Panc1 (cell line): Measurements from ENCODE around the gene TFAM. TPM values are rescaled to one million over a fixed set of nuclear protein-coding genes. Genes with fewer than 3 reads are reported as not detected.

Experiments used
- ATAC-seq: fragments of 200-7000 bp; cut with Tn5 transposase; 2 replicates; pipeline ENCODE4 v1.9.1; 2020; ENCODE audit warnings: mild to moderate bottlenecking, moderate library complexity
- BruUV-seq: library from RNA; stranded (reverse); fragments of 400-500 nt; replicated peaks from 2 replicates; lab custom pipeline; 2021; lab: Mats Ljungman, UMichigan
- CTCF ChIA-PET: fragments of 300-600 bp; sonication (Branson Sonifier 250); formaldehyde crosslinking; loops from one replicate; lab custom pipeline; 2022; ENCODE audit warnings: antibody characterized with exemption; lab: Charles Lee
- POLR2A ChIA-PET: fragments of 300-600 bp; sonication (Branson Sonifier 250); formaldehyde crosslinking; loops from one replicate; lab custom pipeline; 2022; ENCODE audit warnings: antibody characterized with exemption; lab: Charles Lee
- DNase-seq: peaks from one replicate; pipeline ENCODE4 v3.0.0-alpha.2; 2010; ENCODE audit warnings: low read depth, low spot score
- H3K27ac ChIP-seq: 2 replicates; pipeline ENCODE4 v1.5.1; 2011; ENCODE audit warnings: mild to moderate bottlenecking, low read length, inconsistent platforms
- H3K27me3 ChIP-seq: fragments of 200-500 bp; sonication (Bioruptor generic); 2 replicates; pipeline ENCODE4 v1.6.0; 2014; ENCODE audit warnings: low read length, inconsistent platforms; ENCODE audit not compliant: control insufficient read depth, insufficient read depth
- H3K36me3 ChIP-seq: fragments of 200-500 bp; sonication (Bioruptor generic); 2 replicates; pipeline ENCODE4 v1.5.1; 2014; ENCODE audit warnings: inconsistent platforms, mild to moderate bottlenecking, low read length, moderate library complexity; ENCODE audit not compliant: control insufficient read depth, insufficient read depth
- H3K4me1 ChIP-seq: 2 replicates; pipeline ENCODE4 v1.5.1; 2011; ENCODE audit warnings: inconsistent platforms, mild to moderate bottlenecking, low read length, moderate library complexity; ENCODE audit not compliant: control insufficient read depth, insufficient read depth
- H3K4me3 ChIP-seq, 2 experiments: 2 replicates each; pipeline ENCODE4 v1.5.1; 2011 to 2012; ENCODE audit warnings: low read depth in 2 of 2, low read length in 2 of 2, mild to moderate bottlenecking in 2 of 2, inconsistent platforms in 1 of 2, moderate library complexity in 1 of 2
- H3K9me3 ChIP-seq: fragments of 200-500 bp; sonication (Bioruptor generic); 2 replicates; pipeline ENCODE4 v1.5.1; 2014; ENCODE audit warnings: low read depth, mild to moderate bottlenecking, inconsistent platforms, low read length, moderate library complexity; ENCODE audit not compliant: control insufficient read depth, insufficient read depth
- POLR2AphosphoS5 ChIP-seq: IDR thresholded peaks from 2 replicates; pipeline ENCODE4 v1.6.1; 2012; ENCODE audit warnings: mild to moderate bottlenecking, low read depth, low read length, moderate library complexity
- SIN3A ChIP-seq: IDR thresholded peaks from 2 replicates; pipeline ENCODE4 v1.6.1; 2012; ENCODE audit warnings: low read depth, mild to moderate bottlenecking, low read length, moderate library complexity, borderline replicate concordance; ENCODE audit not compliant: insufficient read depth
- TCF7L2 ChIP-seq: IDR thresholded peaks from 2 replicates; pipeline ENCODE4 v1.6.1; 2011; ENCODE audit warnings: mild to moderate bottlenecking, low read depth, low read length, inconsistent platforms
- in situ Hi-C: cut with HindIII; loops from 2 replicates; pipeline ENCODE4 v1.10.0; 2016; ENCODE audit warnings: low sequenced_read_pairs, low pct_unique_long_range_greater_than_20kb
- intact Hi-C: fragments of 100-400 bp; cut with micrococcal nuclease; formaldehyde crosslinking; loops from one replicate; pipeline ENCODE4 v1.10.0; 2022; ENCODE audit not compliant: unreplicated experiment
- total RNA-seq: library from RNA; stranded (reverse); gene quantifications from one replicate; pipeline ENCODE4 v1.2.1, GENCODE V29; 2021; ENCODE audit not compliant: unreplicated experiment
- TF ChIP-seq, protein P1 (sequence below): fragments of 450-650 bp; IDR thresholded peaks from 2 replicates; pipeline ENCODE4 v1.5.1; 2017; ENCODE audit warnings: mild to moderate bottlenecking
- TF ChIP-seq, protein P2 (sequence below), 2 experiments: IDR thresholded peaks; 2 replicates each; pipeline ENCODE4 v1.6.1; 2011 to 2012; ENCODE audit warnings: low read depth in 2 of 2, control low read depth in 1 of 2, low read length in 1 of 2, mild to moderate bottlenecking in 1 of 2, moderate library complexity in 1 of 2; ENCODE audit not compliant: insufficient read depth in 1 of 2

TFAM gene
- total RNA-seq, 1 experiment from 2014 or later = 78.2 TPM

- POLR2A ChIA-PET = no interaction called here
- Histone ChIP-seq H3K27ac (no peak overlapping the region), H3K36me3 (peaks cover 6% of the 10 kb centered on the region; the same call in 1 of the 2 replicates), H3K27me3 (no peaks in the 10 kb centered on the region), H3K4me1 (no peaks in the 10 kb centered on the region), H3K9me3 (no peaks in the 10 kb centered on the region), H3K4me3 (no peak overlapping the region)
- DNase-seq (no peak), ATAC-seq (no peak)
- no TSS peak for BruUV-seq
- intact Hi-C loops = no loop called here
- in situ Hi-C loops = no loop called here
- CTCF ChIA-PET = interaction anchor here (0.6 kb wide), 1 partner anchor 19 kb away, joined by 4 read pairs; no protein-coding TSS in a partner anchor
- TF ChIP-seq SIN3A = no peak
- TF ChIP-seq, protein P1, sequence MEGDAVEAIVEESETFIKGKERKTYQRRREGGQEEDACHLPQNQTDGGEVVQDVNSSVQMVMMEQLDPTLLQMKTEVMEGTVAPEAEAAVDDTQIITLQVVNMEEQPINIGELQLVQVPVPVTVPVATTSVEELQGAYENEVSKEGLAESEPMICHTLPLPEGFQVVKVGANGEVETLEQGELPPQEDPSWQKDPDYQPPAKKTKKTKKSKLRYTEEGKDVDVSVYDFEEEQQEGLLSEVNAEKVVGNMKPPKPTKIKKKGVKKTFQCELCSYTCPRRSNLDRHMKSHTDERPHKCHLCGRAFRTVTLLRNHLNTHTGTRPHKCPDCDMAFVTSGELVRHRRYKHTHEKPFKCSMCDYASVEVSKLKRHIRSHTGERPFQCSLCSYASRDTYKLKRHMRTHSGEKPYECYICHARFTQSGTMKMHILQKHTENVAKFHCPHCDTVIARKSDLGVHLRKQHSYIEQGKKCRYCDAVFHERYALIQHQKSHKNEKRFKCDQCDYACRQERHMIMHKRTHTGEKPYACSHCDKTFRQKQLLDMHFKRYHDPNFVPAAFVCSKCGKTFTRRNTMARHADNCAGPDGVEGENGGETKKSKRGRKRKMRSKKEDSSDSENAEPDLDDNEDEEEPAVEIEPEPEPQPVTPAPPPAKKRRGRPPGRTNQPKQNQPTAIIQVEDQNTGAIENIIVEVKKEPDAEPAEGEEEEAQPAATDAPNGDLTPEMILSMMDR = no peak
- no peak for TF ChIP-seq TCF7L2
- TF ChIP-seq, protein P2, sequence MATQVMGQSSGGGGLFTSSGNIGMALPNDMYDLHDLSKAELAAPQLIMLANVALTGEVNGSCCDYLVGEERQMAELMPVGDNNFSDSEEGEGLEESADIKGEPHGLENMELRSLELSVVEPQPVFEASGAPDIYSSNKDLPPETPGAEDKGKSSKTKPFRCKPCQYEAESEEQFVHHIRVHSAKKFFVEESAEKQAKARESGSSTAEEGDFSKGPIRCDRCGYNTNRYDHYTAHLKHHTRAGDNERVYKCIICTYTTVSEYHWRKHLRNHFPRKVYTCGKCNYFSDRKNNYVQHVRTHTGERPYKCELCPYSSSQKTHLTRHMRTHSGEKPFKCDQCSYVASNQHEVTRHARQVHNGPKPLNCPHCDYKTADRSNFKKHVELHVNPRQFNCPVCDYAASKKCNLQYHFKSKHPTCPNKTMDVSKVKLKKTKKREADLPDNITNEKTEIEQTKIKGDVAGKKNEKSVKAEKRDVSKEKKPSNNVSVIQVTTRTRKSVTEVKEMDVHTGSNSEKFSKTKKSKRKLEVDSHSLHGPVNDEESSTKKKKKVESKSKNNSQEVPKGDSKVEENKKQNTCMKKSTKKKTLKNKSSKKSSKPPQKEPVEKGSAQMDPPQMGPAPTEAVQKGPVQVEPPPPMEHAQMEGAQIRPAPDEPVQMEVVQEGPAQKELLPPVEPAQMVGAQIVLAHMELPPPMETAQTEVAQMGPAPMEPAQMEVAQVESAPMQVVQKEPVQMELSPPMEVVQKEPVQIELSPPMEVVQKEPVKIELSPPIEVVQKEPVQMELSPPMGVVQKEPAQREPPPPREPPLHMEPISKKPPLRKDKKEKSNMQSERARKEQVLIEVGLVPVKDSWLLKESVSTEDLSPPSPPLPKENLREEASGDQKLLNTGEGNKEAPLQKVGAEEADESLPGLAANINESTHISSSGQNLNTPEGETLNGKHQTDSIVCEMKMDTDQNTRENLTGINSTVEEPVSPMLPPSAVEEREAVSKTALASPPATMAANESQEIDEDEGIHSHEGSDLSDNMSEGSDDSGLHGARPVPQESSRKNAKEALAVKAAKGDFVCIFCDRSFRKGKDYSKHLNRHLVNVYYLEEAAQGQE (IDR thresholded peaks at IDR 0.05; ENCODE audit: insufficient read depth in 1 of 2, low read depth in 2 of 2, low read length in 1 of 2) = no peak
Observed at GRCh38 chr10:58373442-58373827, 11.8 kb upstream of the TFAM start.

DNA sequence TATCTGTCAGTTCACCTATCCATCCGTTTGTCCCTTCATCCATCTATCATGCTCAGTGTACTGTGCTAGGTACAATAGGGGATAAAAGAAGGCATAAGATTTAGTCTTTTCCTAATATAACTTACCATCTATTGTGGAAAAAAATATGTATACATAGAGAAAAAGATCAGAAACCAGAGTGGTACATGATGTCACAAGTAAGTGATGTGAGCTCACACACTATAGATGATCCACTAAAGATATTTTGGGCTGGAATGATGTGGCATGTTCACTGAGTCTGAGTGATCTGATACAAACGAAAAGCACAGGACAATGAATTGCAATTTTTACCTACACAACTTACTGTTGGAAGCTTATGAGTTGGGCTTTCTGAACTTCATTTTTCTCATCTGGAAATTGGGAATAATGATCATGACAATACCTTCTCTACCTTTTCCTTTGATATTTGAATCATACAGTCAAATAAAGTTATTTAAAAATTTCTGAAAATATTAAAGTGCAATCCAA is 2.7 kb upstream of the TFAM start:
- Histone ChIP-seq H3K27me3 (no peaks in the 10 kb centered on the region), H3K36me3 (peaks cover 6% of the 10 kb centered on the region; the same call in 1 of the 2 replicates), H3K4me1 (peaks cover 17% of the 10 kb centered on the region), H3K27ac (no peak overlapping the region), H3K9me3 (no peaks in the 10 kb centered on the region), H3K4me3 (no peak overlapping the region)
- ChIA-PET CTCF (no interaction called here), POLR2A (no interaction called here)
- TF ChIP-seq, protein P2 (IDR thresholded peaks at IDR 0.05; ENCODE audit: insufficient read depth in 1 of 2, low read depth in 2 of 2, low read length in 1 of 2) = no peak
- no peak for TF ChIP-seq TCF7L2
- no peak for TF ChIP-seq POLR2AphosphoS5
- TF ChIP-seq, protein P1 = no peak
- TF ChIP-seq SIN3A = no peak
- intact Hi-C loops (no loop called here), in situ Hi-C loops (no loop called here)
- DNase-seq = no peak
- ATAC-seq = no peak
- BruUV-seq = no TSS peak
